PC-9 (cell line): ENCODE results near the gene BORCS5. TPM values are rescaled to one million over a fixed set of nuclear protein-coding genes. Genes with fewer than 3 reads are reported as not detected.

Experiments used
- BruUV-seq: library from RNA; stranded (reverse); fragments of 400-500 nt; replicated peaks from 2 replicates; lab custom pipeline; 2021; lab: Mats Ljungman, UMichigan
- CTCF ChIA-PET: fragments of 300-600 bp; sonication (Branson Sonifier 250); formaldehyde crosslinking; loops from one replicate; lab custom pipeline; 2022; ENCODE audit warnings: antibody characterized with exemption; lab: Charles Lee
- POLR2A ChIA-PET: fragments of 300-600 bp; sonication (Branson Sonifier 250); formaldehyde crosslinking; loops from one replicate; lab custom pipeline; 2022; ENCODE audit warnings: antibody characterized with exemption; ENCODE audit not compliant: unreplicated experiment; lab: Charles Lee
- DNase-seq, 2 experiments: peaks; one replicate each; pipeline versions ENCODE4 v3.0.0 to v3.0.0-alpha.2; 2015 to 2022; ENCODE audit warnings: mixed read lengths in 1 of 2
- H2AFZ ChIP-seq: fragments of 200-600 bp; sonication (generic); 2 replicates; pipeline ENCODE4 v1.8.1; 2017; ENCODE audit warnings: antibody characterized with exemption
- H3F3A ChIP-seq: fragments of 200-600 bp; sonication (generic); 2 replicates; pipeline ENCODE4 v1.8.1; 2017; ENCODE audit warnings: antibody characterized with exemption, mild to moderate bottlenecking, low read depth; ENCODE audit not compliant: insufficient read depth
- H3K27ac ChIP-seq: fragments of 200-600 bp; sonication (generic); 2 replicates; pipeline ENCODE4 v1.6.1; 2016; ENCODE audit warnings: mixed run types
- H3K27me3 ChIP-seq: fragments of 200-600 bp; sonication (generic); 2 replicates; pipeline ENCODE4 v1.6.1; 2016; ENCODE audit warnings: low read depth, mixed run types; ENCODE audit not compliant: insufficient read depth
- H3K36me3 ChIP-seq: fragments of 200-600 bp; sonication (generic); 2 replicates; pipeline ENCODE4 v1.6.1; 2016; ENCODE audit warnings: low read depth, mixed run types
- H3K4me1 ChIP-seq: fragments of 200-600 bp; sonication (generic); replicated peaks from 2 replicates; pipeline ENCODE4 v1.6.1; 2016; ENCODE audit warnings: mixed run types; ENCODE audit not compliant: insufficient read depth
- H3K4me2 ChIP-seq: fragments of 200-600 bp; sonication (generic); 2 replicates; pipeline ENCODE4 v1.6.1; 2017; ENCODE audit warnings: mixed run types
- H3K4me3 ChIP-seq: fragments of 200-600 bp; sonication (generic); 2 replicates; pipeline ENCODE4 v1.6.1; 2016; ENCODE audit warnings: mixed run types
- H3K79me2 ChIP-seq: fragments of 200-600 bp; sonication (generic); 2 replicates; pipeline ENCODE4 v1.6.1; 2017; ENCODE audit warnings: low read depth, mixed run types
- H3K9me2 ChIP-seq: fragments of 200-600 bp; sonication (generic); 2 replicates; pipeline ENCODE4 v1.8.1; 2017; ENCODE audit warnings: mild to moderate bottlenecking; ENCODE audit not compliant: insufficient read depth
- H3K9me3 ChIP-seq: fragments of 200-600 bp; sonication (generic); 2 replicates; pipeline ENCODE4 v1.8.1; 2016; ENCODE audit warnings: low read depth; ENCODE audit not compliant: insufficient read depth
- H4K20me1 ChIP-seq: fragments of 200-600 bp; sonication (generic); 2 replicates; pipeline ENCODE4 v1.8.1; 2017; ENCODE audit not compliant: insufficient read depth
- CTCF ChIP-seq: fragments of 200-600 bp; sonication (generic); conservative IDR thresholded peaks from 2 replicates; pipeline ENCODE4 v1.6.1; 2017; ENCODE audit warnings: mixed run types, antibody characterized with exemption, mild to moderate bottlenecking, moderate library complexity
- EZH2 ChIP-seq: fragments of 200-600 bp; sonication (generic); IDR thresholded peaks from 2 replicates; pipeline ENCODE4 v1.8.0; 2017; ENCODE audit warnings: antibody characterized with exemption, low read depth
- intact Hi-C: fragments of 100-400 bp; cut with micrococcal nuclease; formaldehyde crosslinking; loops from one replicate; pipeline ENCODE4 v1.10.0; 2022; ENCODE audit not compliant: unreplicated experiment
- total RNA-seq: library from RNA; stranded (reverse); gene quantifications from 2 replicates; pipeline ENCODE4 v1.2.3, GENCODE V29; 2021

The BORCS5 gene
- total RNA-seq, 1 experiment from 2014 or later = 19.7 TPM

GRCh38 chr12:12379831-12380730 lies 23.2 kb downstream of the BORCS5 start:
- no peak for DNase-seq
- intact Hi-C loops = loop anchor here (5.0 kb wide), 2 partner anchors 298 to 602 kb away; no protein-coding TSS in a partner anchor
- H3K36me3 ChIP-seq = no peaks in the 10 kb centered on the region
- no peaks in the 10 kb centered on the region for H3F3A ChIP-seq
- ChIA-PET CTCF (no interaction called here), POLR2A (interaction anchor here (0.6 kb wide), 2 partner anchors 23 to 120 kb away, joined by 4 to 8 read pairs; partner anchors contain the start of gene BORCS5)
- no peaks in the 10 kb centered on the region for H3K9me2 ChIP-seq
- H3K79me2 ChIP-seq = no peaks in the 10 kb centered on the region
- no peak overlapping the region for H3K4me3 ChIP-seq
- H3K27ac ChIP-seq = no peak overlapping the region
- H4K20me1 ChIP-seq = no peaks in the 10 kb centered on the region
- H2AFZ ChIP-seq = no peak overlapping the region
- TF ChIP-seq EZH2 (no peak), CTCF (no peak)
- no peak overlapping the region for H3K4me2 ChIP-seq
- no peaks in the 10 kb centered on the region for H3K9me3 ChIP-seq
- H3K4me1 ChIP-seq = no peaks in the 10 kb centered on the region
- H3K27me3 ChIP-seq = no peaks in the 10 kb centered on the region
- BruUV-seq = no TSS peak

- Histone ChIP-seq H3F3A (no peaks in the 10 kb centered on the region), H4K20me1 (no peaks in the 10 kb centered on the region), H2AFZ (no peak overlapping the region), H3K79me2 (no peaks in the 10 kb centered on the region), H3K4me2 (no peak overlapping the region), H3K27ac (no peak overlapping the region), H3K9me2 (no peaks in the 10 kb centered on the region), H3K27me3 (no peaks in the 10 kb centered on the region), H3K36me3 (no peaks in the 10 kb centered on the region), H3K4me3 (no peak overlapping the region), H3K4me1 (no peaks in the 10 kb centered on the region), H3K9me3 (no peaks in the 10 kb centered on the region)
- TF ChIP-seq CTCF (no peak), EZH2 (no peak)
- intact Hi-C loops = no loop called here
- DNase-seq = no peak
- ChIA-PET POLR2A (no interaction called here), CTCF (no interaction called here)
- no TSS peak for BruUV-seq
Observed at GRCh38 chr12:12380949-12381593, 24.2 kb downstream of the BORCS5 start.

- intact Hi-C loops = no loop called here
- Histone ChIP-seq H2AFZ (no peak overlapping the region), H4K20me1 (no peaks in the 10 kb centered on the region), H3K9me2 (no peaks in the 10 kb centered on the region), H3K4me2 (no peak overlapping the region), H3F3A (no peaks in the 10 kb centered on the region), H3K36me3 (no peaks in the 10 kb centered on the region), H3K4me3 (no peak overlapping the region), H3K79me2 (no peaks in the 10 kb centered on the region), H3K9me3 (no peaks in the 10 kb centered on the region), H3K27ac (no peak overlapping the region), H3K27me3 (no peaks in the 10 kb centered on the region), H3K4me1 (no peaks in the 10 kb centered on the region)
- BruUV-seq = no TSS peak
- POLR2A ChIA-PET = no interaction called here
- TF ChIP-seq EZH2 = no peak
- DNase-seq = no peak
- CTCF ChIA-PET = no interaction called here
Observed at GRCh38 chr12:12381982-12382381, 25.1 kb downstream of the BORCS5 start.
